Activated CD4-positive, alpha-beta memory T cell treated with anti-CD3 and anti-CD28 coated beads for 36 hours (primary cell): ENCODE results near the gene SDK2. TPM values are rescaled to one million over a fixed set of nuclear protein-coding genes. Genes with fewer than 3 reads are reported as not detected.

Experiments
- CTCF ChIA-PET: fragments of 350-600 bp; sonication (Branson Sonifier 250); formaldehyde crosslinking; loops from one replicate; lab custom pipeline; 2021; ENCODE audit warnings: antibody characterized with exemption, inconsistent platforms; lab: Charles Lee
- POLR2A ChIA-PET: fragments of 350-600 bp; sonication (Branson Sonifier 250); formaldehyde crosslinking; loops from one replicate; lab custom pipeline; 2021; ENCODE audit warnings: antibody characterized with exemption; lab: Charles Lee
- DNase-seq: peaks from one replicate; pipeline ENCODE4 v3.0.0-alpha.2; 2020
- H3K27ac Mint-ChIP-seq: one replicate; pipeline ENCODE4 v1.8.0; 2021; ENCODE audit warnings: mixed read lengths
- H3K27me3 Mint-ChIP-seq: one replicate; pipeline ENCODE4 v1.8.0; 2021; ENCODE audit warnings: mixed read lengths
- H3K36me3 Mint-ChIP-seq: one replicate; pipeline ENCODE4 v1.8.0; 2021; ENCODE audit warnings: mixed read lengths
- H3K4me1 Mint-ChIP-seq: one replicate; pipeline ENCODE4 v1.8.0; 2021; ENCODE audit warnings: low read depth, mixed read lengths
- H3K4me3 Mint-ChIP-seq: one replicate; pipeline ENCODE4 v1.8.0; 2021; ENCODE audit warnings: mild to moderate bottlenecking, mixed read lengths
- H3K9me3 Mint-ChIP-seq: one replicate; pipeline ENCODE4 v1.8.0; 2021; ENCODE audit warnings: mixed read lengths
- intact Hi-C: fragments of 100-400 bp; cut with micrococcal nuclease; formaldehyde crosslinking; loops from one replicate; pipeline ENCODE4 v1.15.1; 2023
- total RNA-seq, 2 experiments: library from RNA; stranded (reverse); gene quantifications; one replicate each; pipeline ENCODE4 v1.2.3, GENCODE V29; 2021

SDK2 gene
- total RNA-seq, 2 experiments from 2014 or later: 0.05 to 0.12 TPM

DNA sequence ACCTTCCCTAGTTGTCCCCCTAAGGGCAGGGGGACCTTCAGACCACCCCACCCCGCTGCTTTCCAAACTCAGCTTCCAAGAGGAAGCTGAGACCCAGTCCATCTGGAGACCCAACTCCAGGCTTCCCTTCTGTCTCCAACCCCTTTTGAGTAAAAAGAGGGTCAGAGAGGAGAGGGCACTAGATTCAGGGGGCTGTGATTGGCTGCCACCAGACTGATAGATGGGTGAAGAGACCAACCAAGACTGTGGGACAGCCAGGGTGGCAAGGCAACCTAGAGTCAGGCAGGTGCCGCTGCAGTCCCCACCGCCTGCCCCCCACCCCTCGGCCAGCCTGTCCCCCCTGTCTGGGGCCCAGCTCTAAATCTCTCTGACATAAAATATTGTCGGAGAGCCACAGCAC lies 92.5 kb downstream of the SDK2 start:
- CTCF ChIA-PET: no interaction called here

DNA sequence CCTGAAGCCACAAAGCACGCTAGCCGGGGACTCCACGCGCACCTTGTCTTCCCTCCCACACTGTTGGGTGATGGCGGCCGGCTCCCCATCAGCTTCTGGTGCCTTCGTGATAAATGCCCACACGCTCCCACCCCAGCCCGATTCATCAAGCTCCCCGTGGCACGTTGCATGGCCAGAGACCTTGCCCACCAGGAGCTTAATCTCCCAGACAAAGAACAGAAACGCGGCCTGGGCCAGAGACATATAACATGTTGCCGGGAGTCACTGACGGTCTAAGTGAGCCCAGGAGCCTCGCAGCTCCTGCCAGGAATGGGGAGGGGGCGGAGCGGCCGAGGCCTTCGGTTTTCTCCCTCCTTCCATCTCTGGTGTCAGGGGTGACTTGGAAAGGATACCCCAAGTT lies 93.1 kb downstream of the SDK2 start:
- peaks cover 1% of the 10 kb centered on the region for H3K27me3 Mint-ChIP-seq
- DNase-seq: no peak
- no peak overlapping the region for H3K27ac Mint-ChIP-seq
- POLR2A ChIA-PET: no interaction called here
- intact Hi-C loops: no loop called here
- no peaks in the 10 kb centered on the region for H3K4me1 Mint-ChIP-seq
- CTCF ChIA-PET: no interaction called here
- peaks cover 4% of the 10 kb centered on the region for H3K9me3 Mint-ChIP-seq
- H3K4me3 Mint-ChIP-seq: no peak overlapping the region
- no peaks in the 10 kb centered on the region for H3K36me3 Mint-ChIP-seq

More for the DNA sequence above, 92.5 kb downstream of the SDK2 start:
- H3K27me3 Mint-ChIP-seq: peaks cover 1% of the 10 kb centered on the region
- intact Hi-C loops: no loop called here
- no peaks in the 10 kb centered on the region for H3K36me3 Mint-ChIP-seq
- POLR2A ChIA-PET: no interaction called here
- H3K4me3 Mint-ChIP-seq: peak overlapping the region; percentile 62
- peaks cover 4% of the 10 kb centered on the region for H3K9me3 Mint-ChIP-seq
- H3K27ac Mint-ChIP-seq: no peak overlapping the region
- peak; percentile 26 for DNase-seq
- no peaks in the 10 kb centered on the region for H3K4me1 Mint-ChIP-seq

DNA sequence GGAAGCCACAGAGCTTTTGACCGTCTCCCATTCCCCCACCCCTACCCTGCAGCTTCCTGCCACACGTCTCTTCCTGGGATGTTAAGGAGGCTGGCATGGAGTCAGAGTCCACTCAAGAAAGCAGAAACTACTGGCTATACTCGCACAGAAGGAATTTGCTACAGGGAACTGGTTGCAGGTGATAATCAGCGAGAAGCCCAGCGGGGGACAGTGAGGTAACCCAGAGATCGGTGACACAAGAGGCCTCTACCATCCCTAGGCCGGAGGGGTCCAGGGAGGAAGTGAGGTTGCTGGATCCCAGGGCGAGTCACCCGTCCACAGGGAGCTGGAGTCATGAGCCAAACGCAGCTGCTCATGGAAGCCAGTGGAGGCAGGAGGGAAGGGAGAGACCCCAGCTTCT lies 93.7 kb downstream of the SDK2 start:
- CTCF ChIA-PET: no interaction called here
- H3K27me3 Mint-ChIP-seq: peaks cover 1% of the 10 kb centered on the region

DNA sequence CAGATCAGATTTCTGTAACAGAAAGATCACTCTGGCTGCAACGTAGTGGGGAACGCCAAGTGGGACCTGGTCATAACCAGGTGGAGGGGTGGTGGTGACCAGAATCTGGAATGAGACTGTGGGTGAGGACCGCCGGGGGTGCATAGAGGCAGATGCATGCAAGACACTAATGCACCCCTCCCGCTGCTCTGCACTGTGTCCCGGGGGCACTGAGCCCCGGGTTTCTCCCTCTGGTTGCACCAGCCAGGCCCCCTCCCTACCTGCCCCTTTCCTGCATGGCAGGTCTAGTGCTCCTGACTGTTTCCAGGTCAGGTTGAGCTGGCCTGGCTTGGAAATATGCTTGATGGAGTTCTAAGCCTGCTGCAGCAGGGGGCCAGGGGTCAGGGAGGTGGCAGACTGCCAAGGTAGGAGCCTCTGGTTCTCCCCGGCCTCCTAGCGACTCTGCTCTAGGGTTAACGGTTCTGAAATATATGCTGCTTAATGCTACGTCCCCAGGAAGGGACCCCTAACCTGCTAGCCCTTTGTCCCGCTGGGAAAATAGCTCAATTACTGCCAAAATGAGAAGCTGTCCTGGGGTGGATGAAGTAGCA lies 94.3 kb downstream of the SDK2 start:
- H3K4me3 Mint-ChIP-seq: no peak overlapping the region
- peaks cover 1% of the 10 kb centered on the region for H3K27me3 Mint-ChIP-seq
- no peaks in the 10 kb centered on the region for H3K4me1 Mint-ChIP-seq
- peaks cover 4% of the 10 kb centered on the region for H3K9me3 Mint-ChIP-seq
- DNase-seq: no peak
- H3K36me3 Mint-ChIP-seq: no peaks in the 10 kb centered on the region
- ChIA-PET CTCF (no interaction called here), POLR2A (no interaction called here)
- intact Hi-C loops: no loop called here
- H3K27ac Mint-ChIP-seq: no peak overlapping the region

More for the DNA sequence above, 93.7 kb downstream of the SDK2 start:
- intact Hi-C loops: no loop called here
- Mint-ChIP-seq H3K4me1 (no peaks in the 10 kb centered on the region), H3K9me3 (peaks cover 4% of the 10 kb centered on the region), H3K4me3 (no peak overlapping the region), H3K36me3 (no peaks in the 10 kb centered on the region), H3K27ac (no peak overlapping the region)
- DNase-seq: no peak
- POLR2A ChIA-PET: no interaction called here

DNA sequence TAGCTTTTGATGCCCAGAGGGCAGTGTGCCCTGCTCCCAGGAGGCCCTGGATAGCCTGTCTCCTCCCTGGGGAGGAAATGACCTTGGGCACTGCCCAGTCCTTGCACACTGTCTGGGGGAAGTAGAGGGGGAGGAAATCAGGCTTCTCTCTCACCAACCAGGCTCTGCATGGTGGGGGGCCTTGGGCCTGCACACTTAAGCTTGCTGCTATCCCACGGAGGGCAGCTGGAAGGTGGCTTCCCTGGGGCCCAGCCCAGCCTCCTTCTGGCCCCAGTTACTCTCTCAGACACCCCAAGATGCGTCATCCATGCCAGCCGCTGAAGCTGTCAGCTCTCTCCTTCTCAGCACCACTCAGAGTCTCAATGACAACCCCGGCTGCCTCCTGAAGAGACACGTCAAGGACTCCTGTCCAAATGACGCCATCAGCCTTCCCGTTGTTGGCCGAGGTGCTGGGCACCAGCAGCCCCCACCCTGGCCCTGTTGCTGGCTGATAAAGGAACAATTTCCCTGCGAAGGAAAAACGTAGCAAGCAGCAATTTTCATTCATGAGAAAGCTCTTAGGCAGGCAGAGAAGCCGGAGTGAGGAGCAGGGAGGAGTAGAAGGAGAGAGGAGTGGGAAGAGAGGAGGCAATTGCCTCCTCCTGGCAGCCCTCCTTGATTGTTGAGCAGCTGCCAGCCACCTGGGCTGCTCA lies 95.5 kb downstream of the SDK2 start:
- peaks cover 1% of the 10 kb centered on the region for H3K27me3 Mint-ChIP-seq
- no peak overlapping the region for H3K4me3 Mint-ChIP-seq
- H3K36me3 Mint-ChIP-seq: no peaks in the 10 kb centered on the region
- CTCF ChIA-PET: no interaction called here
- no peaks in the 10 kb centered on the region for H3K4me1 Mint-ChIP-seq
- intact Hi-C loops: no loop called here
- H3K9me3 Mint-ChIP-seq: no peaks in the 10 kb centered on the region
- no peak overlapping the region for H3K27ac Mint-ChIP-seq
- POLR2A ChIA-PET: no interaction called here
- no peak for DNase-seq

DNA sequence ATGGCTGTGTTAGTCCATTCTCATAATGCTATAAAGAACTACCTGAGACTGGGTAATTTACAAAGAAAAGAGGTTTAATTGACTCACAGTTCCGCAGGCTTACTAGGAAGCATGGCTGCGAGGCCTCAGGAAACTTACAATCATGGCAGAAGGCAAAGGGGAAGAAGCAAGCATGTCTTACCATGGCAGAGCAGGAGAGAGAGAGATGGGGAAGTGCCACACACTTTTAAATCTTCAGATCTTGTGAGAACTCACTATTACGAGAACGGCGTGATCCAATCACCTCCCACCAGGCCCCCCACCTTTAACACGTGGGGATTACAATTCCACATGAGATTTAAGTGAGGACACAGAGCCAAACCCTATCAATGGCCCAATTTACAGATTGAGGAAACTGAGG lies 96.5 kb downstream of the SDK2 start:
- intact Hi-C loops: no loop called here
- Mint-ChIP-seq H3K4me1 (no peaks in the 10 kb centered on the region), H3K36me3 (no peaks in the 10 kb centered on the region), H3K27ac (no peak overlapping the region), H3K4me3 (no peak overlapping the region), H3K27me3 (peaks cover 1% of the 10 kb centered on the region), H3K9me3 (no peaks in the 10 kb centered on the region)
- ChIA-PET CTCF (no interaction called here), POLR2A (no interaction called here)
- DNase-seq: no peak

DNA sequence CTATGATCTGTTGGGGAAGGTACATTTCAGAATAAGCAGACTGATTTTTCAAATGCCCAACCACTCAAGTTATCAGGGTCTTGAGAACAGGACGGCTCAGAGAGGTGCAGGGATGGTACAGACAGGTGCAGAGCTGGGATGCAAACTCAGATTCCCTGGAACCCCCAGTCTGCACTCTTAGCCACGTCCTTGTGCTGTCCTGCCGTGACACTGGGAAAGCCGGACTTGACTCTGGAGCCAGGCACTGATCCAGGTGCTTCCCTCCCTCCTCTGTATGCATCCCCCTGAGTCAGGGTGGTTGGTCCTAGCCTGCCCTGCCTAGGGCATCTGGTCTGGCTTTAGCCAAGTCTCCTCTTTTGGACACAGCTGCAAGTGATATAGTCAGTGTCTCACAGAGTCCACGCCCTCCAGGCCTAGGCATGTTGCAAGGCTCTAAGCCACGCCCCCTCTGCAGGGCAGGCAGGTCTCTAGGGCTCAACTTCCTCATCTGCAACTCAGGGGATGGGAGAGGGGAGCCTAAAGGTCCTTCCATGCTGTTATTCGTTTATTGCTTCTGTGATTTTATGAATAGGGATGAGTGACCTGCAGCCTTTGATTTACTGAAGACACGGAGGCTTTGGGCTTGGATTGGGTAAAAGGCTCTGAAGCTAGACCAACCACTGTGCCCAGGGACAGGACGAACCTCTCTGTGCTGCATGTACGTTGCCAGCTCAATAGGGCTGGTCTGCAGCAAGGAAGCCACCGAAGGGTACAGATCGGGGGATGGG lies 97.3 kb downstream of the SDK2 start:
- intact Hi-C loops: no loop called here

DNA sequence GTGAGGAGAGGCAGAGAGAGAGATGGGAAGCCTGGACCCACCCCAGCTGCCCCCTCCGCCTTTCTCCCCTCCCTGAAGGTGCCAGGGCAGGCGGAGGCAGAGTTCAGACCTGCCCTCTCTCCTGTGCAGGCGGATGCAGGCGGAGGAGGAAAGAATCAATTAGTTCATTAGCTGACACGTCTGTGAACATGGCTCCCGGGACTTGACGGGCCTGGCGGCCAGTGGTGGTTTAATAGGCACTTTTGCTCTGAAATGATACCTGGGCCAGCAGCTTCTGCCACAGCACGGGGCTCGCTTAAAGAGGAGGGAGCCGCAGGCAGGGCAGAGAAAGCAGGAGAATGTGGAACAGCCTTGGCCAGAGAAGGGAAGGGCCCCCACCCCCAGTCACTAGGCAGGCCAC lies 98.1 kb downstream of the SDK2 start:
- CTCF ChIA-PET: no interaction called here
- H3K27me3 Mint-ChIP-seq: no peaks in the 10 kb centered on the region
- no peaks in the 10 kb centered on the region for H3K9me3 Mint-ChIP-seq
- no peak for DNase-seq
- intact Hi-C loops: no loop called here
- no peak overlapping the region for H3K4me3 Mint-ChIP-seq
- H3K4me1 Mint-ChIP-seq: no peaks in the 10 kb centered on the region
- POLR2A ChIA-PET: no interaction called here
- no peak overlapping the region for H3K27ac Mint-ChIP-seq
- H3K36me3 Mint-ChIP-seq: no peaks in the 10 kb centered on the region

More for the DNA sequence above, 97.3 kb downstream of the SDK2 start:
- DNase-seq: peak; percentile 22
- Mint-ChIP-seq H3K27me3 (peaks cover 1% of the 10 kb centered on the region), H3K4me3 (no peak overlapping the region), H3K9me3 (no peaks in the 10 kb centered on the region), H3K36me3 (no peaks in the 10 kb centered on the region), H3K27ac (no peak overlapping the region), H3K4me1 (no peaks in the 10 kb centered on the region)
- ChIA-PET POLR2A (no interaction called here), CTCF (no interaction called here)

DNA sequence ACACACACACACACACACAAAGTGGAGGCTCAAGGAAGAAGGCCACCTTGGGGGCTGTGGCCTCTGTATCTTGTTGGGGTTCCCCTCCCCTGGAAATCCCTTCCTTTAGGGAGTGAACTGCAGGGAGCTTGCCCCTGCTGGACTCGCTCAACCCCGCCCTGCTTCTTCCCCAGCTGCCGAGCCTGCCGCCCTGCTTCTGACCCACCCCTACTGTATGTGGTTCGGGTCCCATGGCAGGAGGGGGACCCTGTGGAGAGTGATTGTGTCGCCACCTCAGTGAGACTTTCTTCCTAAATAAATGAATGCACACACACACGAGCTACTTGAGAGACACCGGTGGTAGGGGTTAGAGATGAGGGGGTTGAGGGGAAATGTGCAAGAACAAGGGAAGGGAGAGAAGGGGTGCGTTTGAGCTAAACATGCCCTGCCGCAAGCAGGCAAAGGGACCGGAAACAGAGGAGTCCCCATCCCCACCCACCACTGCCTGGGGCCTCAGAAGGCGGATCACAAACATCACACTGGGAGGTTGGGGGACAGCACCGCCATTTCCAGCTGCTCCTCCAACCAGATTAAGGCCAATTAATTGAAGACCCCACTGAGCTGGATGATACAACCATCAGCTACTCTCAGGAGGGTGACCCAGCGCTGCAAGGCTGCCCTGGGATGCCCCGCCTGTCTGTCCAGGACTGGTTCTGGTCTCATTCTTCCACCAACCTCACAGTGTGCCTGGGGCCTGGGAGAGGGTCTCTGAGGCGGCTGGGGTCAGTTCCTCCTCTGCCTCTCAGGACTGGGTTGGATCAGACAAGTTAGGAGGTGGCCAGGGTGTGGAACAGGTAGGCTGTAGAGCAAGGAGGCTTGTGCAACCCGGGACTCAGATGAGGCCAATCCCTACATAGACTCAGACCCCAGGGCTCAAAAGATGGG lies 98.9 kb downstream of the SDK2 start:
- H3K27me3 Mint-ChIP-seq: no peaks in the 10 kb centered on the region
- no peaks in the 10 kb centered on the region for H3K9me3 Mint-ChIP-seq
- H3K4me3 Mint-ChIP-seq: no peak overlapping the region
- no peaks in the 10 kb centered on the region for H3K4me1 Mint-ChIP-seq
- no peak for DNase-seq
- CTCF ChIA-PET: no interaction called here
- intact Hi-C loops: no loop called here
- POLR2A ChIA-PET: no interaction called here
- no peaks in the 10 kb centered on the region for H3K36me3 Mint-ChIP-seq
- no peak overlapping the region for H3K27ac Mint-ChIP-seq

DNA sequence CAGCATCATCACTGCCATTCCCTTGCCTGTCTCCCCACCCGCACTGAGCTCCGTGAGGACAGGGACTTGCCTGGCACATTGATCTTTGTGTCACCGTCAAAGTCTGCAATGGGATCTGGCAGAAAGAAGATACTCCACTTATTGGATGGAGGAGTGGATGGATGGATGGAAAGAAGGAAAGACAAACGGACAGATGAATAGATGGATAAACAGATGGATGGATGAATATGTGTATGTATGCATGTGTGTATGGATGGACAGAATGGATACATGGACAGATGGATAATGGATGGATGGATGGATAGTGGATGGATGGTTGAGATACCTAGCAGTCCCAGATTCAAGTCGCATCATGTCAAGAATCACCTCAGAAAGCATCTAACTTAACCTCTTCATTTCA lies 99.9 kb downstream of the SDK2 start:
- Mint-ChIP-seq H3K27me3 (no peaks in the 10 kb centered on the region), H3K36me3 (no peaks in the 10 kb centered on the region), H3K4me3 (no peak overlapping the region), H3K9me3 (no peaks in the 10 kb centered on the region), H3K4me1 (no peaks in the 10 kb centered on the region), H3K27ac (no peak overlapping the region)
- intact Hi-C loops: no loop called here
- CTCF ChIA-PET: no interaction called here
- no peak for DNase-seq
- POLR2A ChIA-PET: no interaction called here

DNA sequence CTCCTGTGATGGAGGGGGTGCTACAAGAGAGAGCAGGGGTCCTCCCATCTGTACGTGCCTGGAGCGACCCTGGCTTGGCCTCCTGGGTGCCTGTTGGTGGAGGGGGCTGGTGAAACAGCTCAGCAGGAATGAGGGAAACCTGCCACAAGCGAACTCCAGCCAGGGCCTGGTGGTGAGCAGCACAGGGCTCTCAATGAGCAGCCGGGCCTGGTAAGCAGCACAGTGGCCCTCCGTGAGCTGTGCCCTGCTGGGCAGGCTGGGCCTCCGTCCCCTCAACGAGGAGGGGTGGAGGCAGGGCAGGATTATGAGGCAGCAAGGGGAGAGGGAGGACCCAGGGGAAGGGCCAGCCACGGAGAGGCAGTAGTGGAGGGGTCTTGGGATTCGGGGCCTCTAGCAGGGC lies 101.9 kb downstream of the SDK2 start:
- H3K27me3 Mint-ChIP-seq: no peaks in the 10 kb centered on the region
- H3K36me3 Mint-ChIP-seq: no peaks in the 10 kb centered on the region
- H3K4me1 Mint-ChIP-seq: no peaks in the 10 kb centered on the region
- ChIA-PET POLR2A (no interaction called here), CTCF (no interaction called here)
- H3K9me3 Mint-ChIP-seq: no peaks in the 10 kb centered on the region
- H3K27ac Mint-ChIP-seq: no peak overlapping the region
- H3K4me3 Mint-ChIP-seq: no peak overlapping the region
- DNase-seq: no peak
- intact Hi-C loops: no loop called here

DNA sequence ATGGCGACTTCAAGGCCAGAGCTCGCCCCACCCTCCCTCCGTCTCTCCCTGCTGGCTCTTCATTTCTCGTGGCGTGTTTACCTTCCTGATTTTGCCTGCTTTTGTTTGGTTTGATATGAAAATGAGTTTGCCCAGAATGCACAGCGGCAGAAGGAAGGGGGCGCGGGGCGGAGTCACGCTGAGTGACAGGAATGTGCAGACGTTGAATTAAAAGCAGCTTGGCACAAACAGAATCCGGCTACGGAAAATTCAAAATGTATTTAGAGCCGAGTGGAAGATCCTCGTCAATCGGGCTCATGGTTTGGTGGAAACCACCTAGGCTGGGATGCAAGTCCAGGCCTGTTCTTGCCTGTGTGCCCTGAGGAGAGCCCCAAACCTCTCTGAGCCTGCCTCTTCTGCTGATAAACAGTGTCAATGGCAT lies 102.7 kb downstream of the SDK2 start:
- intact Hi-C loops: no loop called here
- ChIA-PET POLR2A (no interaction called here), CTCF (no interaction called here)
- Mint-ChIP-seq H3K9me3 (no peaks in the 10 kb centered on the region), H3K4me1 (no peaks in the 10 kb centered on the region), H3K27me3 (no peaks in the 10 kb centered on the region), H3K4me3 (no peak overlapping the region), H3K36me3 (no peaks in the 10 kb centered on the region), H3K27ac (no peak overlapping the region)
- no peak for DNase-seq
